PFSK-1 (cell line): Measurements from ENCODE around the gene ZNF280C.

Experiments
- POLR2AphosphoS5 ChIP-seq: IDR thresholded peaks from 2 replicates; pipeline ENCODE4 v1.6.1; 2012; ENCODE audit warnings: low read depth, mild to moderate bottlenecking, control low read depth, low read length, moderate library complexity
- SIN3A ChIP-seq: IDR thresholded peaks from 2 replicates; pipeline ENCODE4 v1.6.1; 2012; ENCODE audit warnings: mild to moderate bottlenecking, low read length, moderate library complexity, borderline replicate concordance; ENCODE audit not compliant: insufficient read depth

- TF ChIP-seq POLR2AphosphoS5 (no peak), SIN3A (no peak)
Measured at GRCh38 chrX:130158311-130158710, 110.4 kb downstream of the ZNF280C start.
